IMR-90 (cell line): ENCODE data around the gene POU2AF1.

Experiments used
- BHLHE40 ChIP-seq: fragments of 150-350 bp; IDR thresholded peaks from 2 replicates; pipeline ENCODE4 v1.6.1; 2016; ENCODE audit warnings: mild to moderate bottlenecking, low read depth, low read length
- CHD1 ChIP-seq: IDR thresholded peaks from 2 replicates; pipeline ENCODE4 v1.6.1; 2012; ENCODE audit warnings: low read depth, low read length, improper control_type of control experiment
- MAFK ChIP-seq: IDR thresholded peaks from 2 replicates; pipeline ENCODE4 v1.6.1; 2012; ENCODE audit warnings: low read depth, low read length, improper control_type of control experiment
- MAZ ChIP-seq: IDR thresholded peaks from 2 replicates; pipeline ENCODE4 v1.6.1; 2012; ENCODE audit warnings: low read depth, mild to moderate bottlenecking, low read length, improper control_type of control experiment, moderate library complexity, borderline replicate concordance
- POLR2A ChIP-seq: IDR thresholded peaks from 2 replicates; pipeline ENCODE4 v1.6.1; 2012; ENCODE audit warnings: mild to moderate bottlenecking, low read depth, low read length
- RCOR1 ChIP-seq: IDR thresholded peaks from 2 replicates; pipeline ENCODE4 v1.6.1; 2012; ENCODE audit warnings: mild to moderate bottlenecking, low read length, improper control_type of control experiment; ENCODE audit not compliant: insufficient replicate concordance
- RFX5 ChIP-seq: IDR thresholded peaks from 2 replicates; pipeline ENCODE4 v1.8.0; 2012; ENCODE audit warnings: low read depth, mild to moderate bottlenecking, low read length, moderate library complexity
- SMC3 ChIP-seq: fragments of 150-350 bp; IDR thresholded peaks from 2 replicates; pipeline ENCODE4 v1.6.1; 2016; ENCODE audit warnings: low read depth, mild to moderate bottlenecking, antibody characterized with exemption, low read length, moderate library complexity
- TF ChIP-seq, protein P1 (sequence below): conservative IDR thresholded peaks from 2 replicates; pipeline ENCODE4 v1.5.1; 2012; ENCODE audit warnings: mild to moderate bottlenecking, low read depth, low read length, improper control_type of control experiment
- TF ChIP-seq, protein P2 (sequence below): fragments of 150-350 bp; IDR thresholded peaks from 2 replicates; pipeline ENCODE4 v1.6.1; 2017; ENCODE audit warnings: mild to moderate bottlenecking, antibody characterized with exemption, low read length, low read depth

DNA sequence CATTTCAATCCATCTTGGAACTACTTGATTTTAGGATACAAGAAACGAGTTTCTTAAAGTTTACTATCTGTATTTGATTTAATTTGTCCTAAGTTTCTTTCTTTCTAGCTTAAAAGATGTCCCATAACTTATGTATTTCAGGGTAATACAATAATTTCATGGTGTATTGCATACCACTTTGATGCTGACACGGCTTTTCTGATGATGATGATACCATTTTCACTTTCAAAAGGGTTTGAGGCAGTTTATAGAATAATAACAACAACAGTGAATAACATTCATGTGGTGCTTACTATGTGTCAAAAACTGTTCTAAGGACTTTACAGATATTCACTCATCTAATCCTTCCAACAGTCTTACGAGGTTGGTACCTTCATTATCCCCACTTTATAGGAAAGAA lies 33.2 kb upstream of the POU2AF1 start:
- TF ChIP-seq SMC3: no peak
- TF ChIP-seq, protein P1, sequence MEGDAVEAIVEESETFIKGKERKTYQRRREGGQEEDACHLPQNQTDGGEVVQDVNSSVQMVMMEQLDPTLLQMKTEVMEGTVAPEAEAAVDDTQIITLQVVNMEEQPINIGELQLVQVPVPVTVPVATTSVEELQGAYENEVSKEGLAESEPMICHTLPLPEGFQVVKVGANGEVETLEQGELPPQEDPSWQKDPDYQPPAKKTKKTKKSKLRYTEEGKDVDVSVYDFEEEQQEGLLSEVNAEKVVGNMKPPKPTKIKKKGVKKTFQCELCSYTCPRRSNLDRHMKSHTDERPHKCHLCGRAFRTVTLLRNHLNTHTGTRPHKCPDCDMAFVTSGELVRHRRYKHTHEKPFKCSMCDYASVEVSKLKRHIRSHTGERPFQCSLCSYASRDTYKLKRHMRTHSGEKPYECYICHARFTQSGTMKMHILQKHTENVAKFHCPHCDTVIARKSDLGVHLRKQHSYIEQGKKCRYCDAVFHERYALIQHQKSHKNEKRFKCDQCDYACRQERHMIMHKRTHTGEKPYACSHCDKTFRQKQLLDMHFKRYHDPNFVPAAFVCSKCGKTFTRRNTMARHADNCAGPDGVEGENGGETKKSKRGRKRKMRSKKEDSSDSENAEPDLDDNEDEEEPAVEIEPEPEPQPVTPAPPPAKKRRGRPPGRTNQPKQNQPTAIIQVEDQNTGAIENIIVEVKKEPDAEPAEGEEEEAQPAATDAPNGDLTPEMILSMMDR: no peak
- TF ChIP-seq BHLHE40: no peak
- 0 out of 2 replicates have a peak, but pooled peaks have one; percentile 13 for TF ChIP-seq MAFK
- TF ChIP-seq MAZ: no peak
- TF ChIP-seq POLR2A: no peak
- TF ChIP-seq, protein P2, sequence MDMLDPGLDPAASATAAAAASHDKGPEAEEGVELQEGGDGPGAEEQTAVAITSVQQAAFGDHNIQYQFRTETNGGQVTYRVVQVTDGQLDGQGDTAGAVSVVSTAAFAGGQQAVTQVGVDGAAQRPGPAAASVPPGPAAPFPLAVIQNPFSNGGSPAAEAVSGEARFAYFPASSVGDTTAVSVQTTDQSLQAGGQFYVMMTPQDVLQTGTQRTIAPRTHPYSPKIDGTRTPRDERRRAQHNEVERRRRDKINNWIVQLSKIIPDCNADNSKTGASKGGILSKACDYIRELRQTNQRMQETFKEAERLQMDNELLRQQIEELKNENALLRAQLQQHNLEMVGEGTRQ: no peak
- no peak for TF ChIP-seq RFX5
- no peak for TF ChIP-seq RCOR1
- TF ChIP-seq CHD1: no peak
